ENCODE data around the gene C11orf54. TPM values are rescaled to one million over a fixed set of nuclear protein-coding genes. Genes with fewer than 3 reads are reported as not detected.

Gene C11orf54
- total RNA-seq, 1 experiment from 2014 or later, result 17.1 TPM

- CTCF ChIA-PET, result no interaction called here
- BruUV-seq (replicated peaks), result no TSS peak
- H3K9me3 Mint-ChIP-seq (ENCODE audit: low read depth, unreplicated experiment), result no peaks in the 10 kb centered on the region
- peaks cover 13% of the 10 kb centered on the region for H3K4me1 Mint-ChIP-seq (ENCODE audit: low read depth, unreplicated experiment)
- H3K4me3 Mint-ChIP-seq (ENCODE audit: low read depth, unreplicated experiment), result peak overlapping the region; percentile 96
- TF ChIP-seq, protein P1, sequence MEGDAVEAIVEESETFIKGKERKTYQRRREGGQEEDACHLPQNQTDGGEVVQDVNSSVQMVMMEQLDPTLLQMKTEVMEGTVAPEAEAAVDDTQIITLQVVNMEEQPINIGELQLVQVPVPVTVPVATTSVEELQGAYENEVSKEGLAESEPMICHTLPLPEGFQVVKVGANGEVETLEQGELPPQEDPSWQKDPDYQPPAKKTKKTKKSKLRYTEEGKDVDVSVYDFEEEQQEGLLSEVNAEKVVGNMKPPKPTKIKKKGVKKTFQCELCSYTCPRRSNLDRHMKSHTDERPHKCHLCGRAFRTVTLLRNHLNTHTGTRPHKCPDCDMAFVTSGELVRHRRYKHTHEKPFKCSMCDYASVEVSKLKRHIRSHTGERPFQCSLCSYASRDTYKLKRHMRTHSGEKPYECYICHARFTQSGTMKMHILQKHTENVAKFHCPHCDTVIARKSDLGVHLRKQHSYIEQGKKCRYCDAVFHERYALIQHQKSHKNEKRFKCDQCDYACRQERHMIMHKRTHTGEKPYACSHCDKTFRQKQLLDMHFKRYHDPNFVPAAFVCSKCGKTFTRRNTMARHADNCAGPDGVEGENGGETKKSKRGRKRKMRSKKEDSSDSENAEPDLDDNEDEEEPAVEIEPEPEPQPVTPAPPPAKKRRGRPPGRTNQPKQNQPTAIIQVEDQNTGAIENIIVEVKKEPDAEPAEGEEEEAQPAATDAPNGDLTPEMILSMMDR (IDR thresholded peaks at IDR 0.05; ENCODE audit: unreplicated experiment), result no peak
- no peak for DNase-seq
- peaks cover 92% of the 10 kb centered on the region for H3K36me3 Mint-ChIP-seq (ENCODE audit: insufficient read depth, unreplicated experiment)
- H3K27me3 Mint-ChIP-seq (ENCODE audit: unreplicated experiment), result no peaks in the 10 kb centered on the region
- H3K27ac Mint-ChIP-seq (ENCODE audit: unreplicated experiment), result peak overlapping the region; percentile 45
- intact Hi-C loops (cut with micrococcal nuclease; ENCODE audit: unreplicated experiment), result no loop called here
Observed at GRCh38 chr11:93737904-93738612, 3.4 kb upstream of the C11orf54 start.

GRCh38 chr11:93738647-93739081 lies 2.8 kb upstream of the C11orf54 start:
- Mint-ChIP-seq H3K9me3 (ENCODE audit: low read depth, unreplicated experiment) (no peaks in the 10 kb centered on the region), H3K36me3 (ENCODE audit: insufficient read depth, unreplicated experiment) (peaks cover 86% of the 10 kb centered on the region)
- intact Hi-C loops (cut with micrococcal nuclease; ENCODE audit: unreplicated experiment), result no loop called here

DNA sequence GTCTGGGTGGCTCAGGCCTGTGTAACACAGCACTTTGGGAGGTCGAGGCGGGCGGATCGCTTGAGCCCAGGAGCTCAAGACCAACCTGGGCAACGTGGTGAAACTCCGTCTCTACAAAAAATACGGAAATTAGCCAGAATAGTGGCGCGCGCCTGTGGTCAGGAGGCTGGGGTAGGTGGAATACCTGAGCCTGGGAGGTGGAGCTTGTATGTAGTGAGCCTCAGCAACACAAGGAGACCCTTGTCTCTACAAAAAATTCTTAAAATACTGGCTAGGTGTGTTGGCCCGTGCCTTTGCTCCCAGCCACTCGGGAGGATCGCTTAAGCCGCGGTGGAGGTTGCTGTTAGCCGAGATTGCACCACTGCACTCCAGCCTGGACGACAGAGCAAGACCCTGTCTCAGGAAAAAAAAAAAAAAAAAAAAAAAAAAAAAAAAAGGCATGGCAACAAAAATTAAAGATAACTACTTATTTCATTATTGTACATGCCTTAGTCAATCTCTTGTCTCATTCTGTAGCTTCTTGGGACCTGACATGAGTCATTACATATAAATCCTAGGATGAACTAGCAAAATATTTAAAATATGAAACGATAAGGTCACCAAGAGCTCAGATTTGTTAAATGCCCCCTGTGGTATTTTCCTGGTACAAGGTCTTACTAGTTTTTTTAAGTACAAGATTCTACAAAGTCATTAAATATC lies 1.3 kb upstream of the C11orf54 start:
- intact Hi-C loops (cut with micrococcal nuclease; ENCODE audit: unreplicated experiment), result loop anchor here (2.0 kb wide), 1 partner anchor 45 kb away; the partner anchor contains the start of gene MED17
- Mint-ChIP-seq H3K9me3 (ENCODE audit: low read depth, unreplicated experiment) (no peaks in the 10 kb centered on the region), H3K27ac (ENCODE audit: unreplicated experiment) (peak overlapping the region; percentile 99), H3K36me3 (ENCODE audit: insufficient read depth, unreplicated experiment) (peaks cover 73% of the 10 kb centered on the region), H3K4me1 (ENCODE audit: low read depth, unreplicated experiment) (peaks cover 22% of the 10 kb centered on the region), H3K27me3 (ENCODE audit: unreplicated experiment) (no peaks in the 10 kb centered on the region), H3K4me3 (ENCODE audit: low read depth, unreplicated experiment) (peak overlapping the region; percentile 96)
- CTCF ChIA-PET, result interaction anchor here (0.6 to 2.5 kb wide), 5 partner anchors 15 to 1471 kb away, joined by 3 to 9 read pairs (median 3); partner anchors contain the start of gene MED17
- TF ChIP-seq, protein P1 (IDR thresholded peaks at IDR 0.05; ENCODE audit: unreplicated experiment), result no peak
- peak; percentile 64 for DNase-seq
- BruUV-seq (replicated peaks), result no TSS peak

More at GRCh38 chr11:93738647-93739081, 2.8 kb upstream of the C11orf54 start:
- H3K27me3 Mint-ChIP-seq (ENCODE audit: unreplicated experiment), result no peaks in the 10 kb centered on the region
- peaks cover 13% of the 10 kb centered on the region for H3K4me1 Mint-ChIP-seq (ENCODE audit: low read depth, unreplicated experiment)
- CTCF ChIA-PET, result no interaction called here
- H3K4me3 Mint-ChIP-seq (ENCODE audit: low read depth, unreplicated experiment), result peak overlapping the region; percentile 96
- TF ChIP-seq, protein P1 (IDR thresholded peaks at IDR 0.05; ENCODE audit: unreplicated experiment), result no peak
- no TSS peak for BruUV-seq (replicated peaks)
- no peak for DNase-seq
- H3K27ac Mint-ChIP-seq (ENCODE audit: unreplicated experiment), result peak overlapping the region; percentile 45

GRCh38 chr11:93740730-93741093 lies 760 bp upstream of the C11orf54 start:
- Mint-ChIP-seq H3K27ac (ENCODE audit: unreplicated experiment) (peak overlapping the region; percentile 99), H3K9me3 (ENCODE audit: low read depth, unreplicated experiment) (no peaks in the 10 kb centered on the region), H3K27me3 (ENCODE audit: unreplicated experiment) (no peaks in the 10 kb centered on the region), H3K4me1 (ENCODE audit: low read depth, unreplicated experiment) (peaks cover 25% of the 10 kb centered on the region), H3K4me3 (ENCODE audit: low read depth, unreplicated experiment) (peak overlapping the region; percentile 96), H3K36me3 (ENCODE audit: insufficient read depth, unreplicated experiment) (peaks cover 68% of the 10 kb centered on the region)
- CTCF ChIA-PET, result interaction anchor here (0.6 to 2.5 kb wide), 2 partner anchors 43 to 199 kb away, joined by 3 to 9 read pairs; partner anchors contain the start of gene MED17
- intact Hi-C loops (cut with micrococcal nuclease; ENCODE audit: unreplicated experiment), result loop anchor here (2.0 kb wide), 1 partner anchor 44 kb away; the partner anchor contains the start of gene MED17
- no TSS peak for BruUV-seq (replicated peaks)
- DNase-seq, result peak; percentile 43
- TF ChIP-seq, protein P1 (IDR thresholded peaks at IDR 0.05; ENCODE audit: unreplicated experiment), result no peak
